ENCODE measurements around the gene CDH18.

CDH18 gene

GRCh38 chr5:19771174-19771835 lies 216.7 kb downstream of the CDH18 start:
- no peaks in the 10 kb centered on the region for H3K36me3 Mint-ChIP-seq
- ATAC-seq (ENCODE audit: low read depth): no peak
- peaks cover 6% of the 10 kb centered on the region for H3K9me3 Mint-ChIP-seq
- DNase-seq (ENCODE audit: low spot score in 2 of 2): no peak
- H3K27me3 Mint-ChIP-seq: no peaks in the 10 kb centered on the region
- H3K27ac Mint-ChIP-seq: no peak overlapping the region
- H3K4me1 Mint-ChIP-seq: no peaks in the 10 kb centered on the region
- H3K4me3 Mint-ChIP-seq: no peak overlapping the region

- H3K27me3 Mint-ChIP-seq: no peaks in the 10 kb centered on the region
- no peak overlapping the region for H3K4me3 Mint-ChIP-seq
- no peak for ATAC-seq (ENCODE audit: low read depth)
- no peaks in the 10 kb centered on the region for H3K9me3 Mint-ChIP-seq
- H3K36me3 Mint-ChIP-seq: no peaks in the 10 kb centered on the region
- no peak overlapping the region for H3K27ac Mint-ChIP-seq
- H3K4me1 Mint-ChIP-seq: no peaks in the 10 kb centered on the region
- DNase-seq (ENCODE audit: low spot score in 2 of 2): no peak
Observed at GRCh38 chr5:19770396-19770795, 217.6 kb downstream of the CDH18 start.

- ATAC-seq (ENCODE audit: low read depth) (no peak), DNase-seq (ENCODE audit: low spot score in 2 of 2) (no peak)
- Mint-ChIP-seq H3K36me3 (no peaks in the 10 kb centered on the region), H3K27me3 (no peaks in the 10 kb centered on the region), H3K4me1 (no peaks in the 10 kb centered on the region), H3K27ac (no peak overlapping the region), H3K9me3 (peaks cover 1% of the 10 kb centered on the region), H3K4me3 (no peak overlapping the region)
Observed at GRCh38 chr5:19767987-19768386, 220.0 kb downstream of the CDH18 start.

- no peak for ATAC-seq (ENCODE audit: low read depth)
- H3K4me1 Mint-ChIP-seq: no peaks in the 10 kb centered on the region
- H3K27ac Mint-ChIP-seq: no peak overlapping the region
- no peaks in the 10 kb centered on the region for H3K36me3 Mint-ChIP-seq
- no peak overlapping the region for H3K4me3 Mint-ChIP-seq
- H3K27me3 Mint-ChIP-seq: no peaks in the 10 kb centered on the region
- DNase-seq (ENCODE audit: low spot score in 2 of 2): no peak
- H3K9me3 Mint-ChIP-seq: peaks cover 8% of the 10 kb centered on the region
Observed at GRCh38 chr5:19753579-19753978, 234.4 kb downstream of the CDH18 start.

GRCh38 chr5:19751326-19751725 lies 236.7 kb downstream of the CDH18 start:
- DNase-seq (ENCODE audit: low spot score in 2 of 2): no peak
- Mint-ChIP-seq H3K27ac (no peak overlapping the region), H3K4me1 (no peaks in the 10 kb centered on the region), H3K4me3 (no peak overlapping the region), H3K27me3 (no peaks in the 10 kb centered on the region), H3K9me3 (peaks cover 8% of the 10 kb centered on the region), H3K36me3 (no peaks in the 10 kb centered on the region)
- ATAC-seq (ENCODE audit: low read depth): no peak

- Mint-ChIP-seq H3K4me3 (no peak overlapping the region), H3K9me3 (no peaks in the 10 kb centered on the region), H3K4me1 (no peaks in the 10 kb centered on the region), H3K36me3 (no peaks in the 10 kb centered on the region), H3K27me3 (no peaks in the 10 kb centered on the region), H3K27ac (no peak overlapping the region)
- no peak for ATAC-seq (ENCODE audit: low read depth)
- DNase-seq (ENCODE audit: low spot score in 2 of 2): no peak
Observed at GRCh38 chr5:19745247-19745646, 242.8 kb downstream of the CDH18 start.

GRCh38 chr5:19739671-19740070 lies 248.3 kb downstream of the CDH18 start:
- H3K4me1 Mint-ChIP-seq: no peaks in the 10 kb centered on the region
- no peak overlapping the region for H3K27ac Mint-ChIP-seq

GRCh38 chr5:19734776-19735175 lies 253.2 kb downstream of the CDH18 start:
- Mint-ChIP-seq H3K4me3 (no peak overlapping the region), H3K9me3 (peaks cover 5% of the 10 kb centered on the region), H3K36me3 (no peaks in the 10 kb centered on the region), H3K4me1 (no peaks in the 10 kb centered on the region), H3K27me3 (no peaks in the 10 kb centered on the region), H3K27ac (no peak overlapping the region)
- DNase-seq (ENCODE audit: low spot score in 2 of 2) (no peak), ATAC-seq (ENCODE audit: low read depth) (no peak)

More at GRCh38 chr5:19739671-19740070, 248.3 kb downstream of the CDH18 start:
- ATAC-seq (ENCODE audit: low read depth) (no peak), DNase-seq (ENCODE audit: low spot score in 2 of 2) (no peak)
- Mint-ChIP-seq H3K36me3 (no peaks in the 10 kb centered on the region), H3K27me3 (no peaks in the 10 kb centered on the region), H3K4me3 (no peak overlapping the region), H3K9me3 (no peaks in the 10 kb centered on the region)

GRCh38 chr5:19733612-19734495 lies 254.1 kb downstream of the CDH18 start:
- Mint-ChIP-seq H3K4me1 (no peaks in the 10 kb centered on the region), H3K36me3 (no peaks in the 10 kb centered on the region), H3K27me3 (no peaks in the 10 kb centered on the region), H3K4me3 (no peak overlapping the region), H3K27ac (no peak overlapping the region), H3K9me3 (peaks cover 6% of the 10 kb centered on the region)
- DNase-seq (ENCODE audit: low spot score in 2 of 2): no peak
- no peak for ATAC-seq (ENCODE audit: low read depth)

GRCh38 chr5:19728571-19728970 lies 259.4 kb downstream of the CDH18 start:
- no peaks in the 10 kb centered on the region for H3K4me1 Mint-ChIP-seq
- H3K27ac Mint-ChIP-seq: no peak overlapping the region
- DNase-seq (ENCODE audit: low spot score in 2 of 2): no peak
- peaks cover 6% of the 10 kb centered on the region for H3K9me3 Mint-ChIP-seq
- H3K4me3 Mint-ChIP-seq: no peak overlapping the region
- H3K27me3 Mint-ChIP-seq: no peaks in the 10 kb centered on the region
- ATAC-seq (ENCODE audit: low read depth): no peak
- no peaks in the 10 kb centered on the region for H3K36me3 Mint-ChIP-seq

- Mint-ChIP-seq H3K4me3 (no peak overlapping the region), H3K4me1 (no peaks in the 10 kb centered on the region)
- no peak for ATAC-seq (ENCODE audit: low read depth)
Observed at GRCh38 chr5:19719109-19719508, 268.9 kb downstream of the CDH18 start.

GRCh38 chr5:19713740-19714139 lies 274.3 kb downstream of the CDH18 start:
- DNase-seq (ENCODE audit: low spot score in 2 of 2): no peak
- no peak overlapping the region for H3K27ac Mint-ChIP-seq
- H3K4me1 Mint-ChIP-seq: no peaks in the 10 kb centered on the region
- H3K27me3 Mint-ChIP-seq: no peaks in the 10 kb centered on the region
- H3K36me3 Mint-ChIP-seq: no peaks in the 10 kb centered on the region
- no peak for ATAC-seq (ENCODE audit: low read depth)
- no peak overlapping the region for H3K4me3 Mint-ChIP-seq
- peaks cover 3% of the 10 kb centered on the region for H3K9me3 Mint-ChIP-seq

More at GRCh38 chr5:19719109-19719508, 268.9 kb downstream of the CDH18 start:
- Mint-ChIP-seq H3K36me3 (no peaks in the 10 kb centered on the region), H3K27me3 (no peaks in the 10 kb centered on the region), H3K27ac (no peak overlapping the region), H3K9me3 (peaks cover 1% of the 10 kb centered on the region)
- no peak for DNase-seq (ENCODE audit: low spot score in 2 of 2)

GRCh38 chr5:19709403-19709802 lies 278.6 kb downstream of the CDH18 start:
- ATAC-seq (ENCODE audit: low read depth): no peak
- no peak for DNase-seq (ENCODE audit: low spot score in 2 of 2)
- Mint-ChIP-seq H3K27me3 (no peaks in the 10 kb centered on the region), H3K36me3 (no peaks in the 10 kb centered on the region), H3K4me1 (no peaks in the 10 kb centered on the region), H3K4me3 (no peak overlapping the region), H3K9me3 (peaks cover 3% of the 10 kb centered on the region), H3K27ac (no peak overlapping the region)

- Mint-ChIP-seq H3K4me3 (no peak overlapping the region), H3K4me1 (no peaks in the 10 kb centered on the region), H3K27ac (no peak overlapping the region), H3K27me3 (no peaks in the 10 kb centered on the region), H3K36me3 (no peaks in the 10 kb centered on the region), H3K9me3 (peaks cover 3% of the 10 kb centered on the region)
- DNase-seq (ENCODE audit: low spot score in 2 of 2) (no peak), ATAC-seq (ENCODE audit: low read depth) (no peak)
Observed at GRCh38 chr5:19706776-19707175, 281.2 kb downstream of the CDH18 start.

Measured in memory B cell (primary cell).